WERI-Rb-1 (cell line): ENCODE results near the gene USP16.

ENCODE experiments used
- DNase-seq: peaks from one replicate; pipeline ENCODE4 v3.0.0-alpha.2; 2020
- H3K27ac ChIP-seq: fragments of 250-450 bp; sonication (Bioruptor Pico); 2 replicates; pipeline ENCODE4 v1.5.1; 2020; ENCODE audit warnings: mild to moderate bottlenecking, moderate library complexity
- H3K27me3 ChIP-seq: fragments of 250-450 bp; sonication (Bioruptor Pico); 2 replicates; pipeline ENCODE4 v1.5.1; 2021; ENCODE audit warnings: mild to moderate bottlenecking, low read depth, moderate library complexity; ENCODE audit not compliant: insufficient read depth, severe bottlenecking
- H3K36me3 ChIP-seq: fragments of 250-450 bp; sonication (Bioruptor Pico); 2 replicates; pipeline ENCODE4 v1.5.1; 2020; ENCODE audit warnings: mild to moderate bottlenecking, moderate library complexity
- H3K4me3 ChIP-seq: 2 replicates; pipeline ENCODE4 v1.5.1; 2011; ENCODE audit warnings: low read depth, mild to moderate bottlenecking, control low read depth, low read length
- H3K9me3 ChIP-seq: fragments of 250-450 bp; sonication (Bioruptor Pico); 2 replicates; pipeline ENCODE4 v1.5.1; 2021; ENCODE audit warnings: mild to moderate bottlenecking, moderate library complexity; ENCODE audit not compliant: severe bottlenecking
- CTCF ChIP-seq: IDR thresholded peaks from 2 replicates; pipeline ENCODE4 v1.5.1; 2011; ENCODE audit warnings: low read depth, mild to moderate bottlenecking, control low read depth, inconsistent platforms, low read length

The USP16 gene

GRCh38 chr21:29091033-29091432 lies 66.6 kb downstream of the USP16 start:
- Histone ChIP-seq H3K27ac (no peak overlapping the region), H3K36me3 (no peaks in the 10 kb centered on the region), H3K4me3 (no peak overlapping the region), H3K9me3 (no peaks in the 10 kb centered on the region), H3K27me3 (no peaks in the 10 kb centered on the region)
- no peak for DNase-seq
- TF ChIP-seq CTCF = no peak

DNA sequence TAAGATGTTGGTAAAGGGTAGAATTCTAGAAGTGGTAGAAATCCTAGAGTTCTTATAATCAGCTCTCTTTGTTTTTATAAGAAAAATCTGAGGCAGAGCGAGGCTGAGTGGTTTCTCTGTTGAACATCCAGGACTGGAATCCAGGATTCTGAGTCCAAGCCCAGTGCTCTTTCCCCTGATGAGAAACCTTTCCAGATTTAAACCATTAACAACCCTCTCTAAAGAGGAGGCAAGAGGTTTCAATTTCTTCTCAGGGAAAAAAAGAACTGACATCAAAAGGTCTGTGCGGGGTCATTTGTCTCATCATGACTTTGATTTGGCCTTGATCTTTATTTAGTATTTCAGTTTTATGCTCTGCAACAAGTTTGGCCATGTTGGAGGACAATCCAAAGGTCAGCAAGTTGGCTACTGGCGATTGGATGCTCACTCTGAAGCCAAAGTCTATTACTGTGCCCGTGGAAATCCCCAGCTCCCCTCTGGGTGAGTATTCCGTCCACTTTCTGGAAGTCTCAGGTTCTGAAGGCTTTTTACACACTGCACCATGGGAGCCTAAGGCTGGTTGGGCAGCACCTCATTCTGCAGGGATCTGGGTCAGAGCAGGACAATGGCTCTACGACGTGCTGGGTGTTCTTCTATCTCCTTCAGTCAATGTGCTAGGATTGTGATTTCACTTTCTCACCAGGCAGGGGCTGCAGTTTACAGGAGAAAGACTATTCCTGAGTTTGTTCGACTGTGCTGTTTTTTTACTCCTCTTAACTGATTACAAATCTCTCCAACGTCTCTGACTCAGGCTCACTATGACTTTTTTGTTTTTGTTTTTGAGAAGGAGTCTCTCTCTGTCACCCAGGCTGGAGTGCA lies 67.9 kb downstream of the USP16 start:
- Histone ChIP-seq H3K27ac (no peak overlapping the region), H3K9me3 (no peaks in the 10 kb centered on the region), H3K27me3 (no peaks in the 10 kb centered on the region), H3K36me3 (no peaks in the 10 kb centered on the region), H3K4me3 (no peak overlapping the region)
- no peak for DNase-seq
- TF ChIP-seq CTCF = no peak

DNA sequence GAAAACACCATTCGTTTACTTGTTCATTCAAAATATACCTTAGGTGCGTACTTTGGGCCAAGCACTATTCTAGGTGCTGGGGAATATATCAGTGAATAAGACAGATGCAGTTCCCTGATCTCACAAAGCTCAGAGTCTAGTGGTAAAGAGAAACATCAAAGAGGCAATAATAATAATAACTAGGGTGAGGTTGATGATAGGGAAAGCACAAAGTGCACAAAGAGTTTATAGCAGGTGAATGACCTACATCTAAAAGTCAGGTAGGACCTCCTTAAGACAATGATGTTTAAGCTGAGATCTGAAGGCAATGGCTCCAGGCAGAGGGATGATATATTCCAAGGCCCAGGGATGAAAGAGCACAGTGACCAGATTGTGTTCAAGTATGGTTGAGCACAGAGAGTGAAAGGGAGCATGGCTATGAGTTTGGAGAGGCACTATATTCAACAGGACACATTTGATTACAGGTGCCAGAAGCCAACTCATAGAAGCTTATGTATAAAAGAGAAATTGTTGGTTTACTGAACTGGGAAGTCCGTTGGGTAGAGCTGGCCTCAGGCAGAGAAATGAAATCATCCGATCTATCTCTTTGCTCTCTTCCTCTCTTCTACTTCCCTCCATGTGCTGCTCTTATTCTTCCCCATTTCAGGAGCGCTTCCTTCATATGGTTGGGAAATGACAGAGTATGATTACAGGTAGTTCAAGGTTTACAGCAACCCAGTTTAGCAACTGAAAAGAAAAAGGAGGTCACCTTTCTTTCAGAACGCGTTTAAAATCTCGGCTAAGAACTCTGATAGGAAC lies 71.9 kb downstream of the USP16 start:
- no peaks in the 10 kb centered on the region for H3K27me3 ChIP-seq
- no peak for DNase-seq
- H3K9me3 ChIP-seq = no peaks in the 10 kb centered on the region
- H3K4me3 ChIP-seq = no peak overlapping the region
- no peak for TF ChIP-seq CTCF
- H3K36me3 ChIP-seq = no peaks in the 10 kb centered on the region
- no peak overlapping the region for H3K27ac ChIP-seq

- Histone ChIP-seq H3K27me3 (no peaks in the 10 kb centered on the region), H3K36me3 (no peaks in the 10 kb centered on the region), H3K27ac (no peak overlapping the region), H3K9me3 (no peaks in the 10 kb centered on the region), H3K4me3 (no peak overlapping the region)
- no peak for DNase-seq
- no peak for TF ChIP-seq CTCF
Measured at GRCh38 chr21:29098156-29098555, 73.7 kb downstream of the USP16 start.

DNA sequence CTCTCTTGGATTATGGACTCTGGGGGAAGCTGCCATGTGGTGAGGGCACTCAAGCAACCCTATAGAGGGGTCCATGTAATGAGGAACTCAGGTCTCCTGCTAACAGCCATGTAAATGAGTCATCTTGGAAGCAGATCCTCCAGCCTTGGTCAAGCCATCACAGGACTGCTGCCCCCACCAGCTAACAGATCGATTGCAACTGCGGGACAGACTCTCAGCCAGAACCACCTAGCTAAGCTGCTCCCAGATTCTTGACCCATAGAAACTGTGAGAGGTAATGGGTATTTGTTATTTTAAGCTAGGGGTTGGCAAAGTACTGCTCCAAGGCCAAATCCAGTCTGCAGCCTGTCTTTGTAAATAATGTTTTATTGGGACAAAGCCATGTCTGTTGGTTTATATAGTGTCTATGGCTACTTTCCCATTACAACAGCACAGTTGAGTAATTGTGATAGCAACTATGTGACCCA lies 78.4 kb downstream of the USP16 start:
- H3K27ac ChIP-seq = no peak overlapping the region
- H3K4me3 ChIP-seq = no peak overlapping the region
- no peaks in the 10 kb centered on the region for H3K36me3 ChIP-seq
- TF ChIP-seq CTCF = no peak
- no peaks in the 10 kb centered on the region for H3K9me3 ChIP-seq
- no peaks in the 10 kb centered on the region for H3K27me3 ChIP-seq
- no peak for DNase-seq
